Heart right ventricle (tissue), 16 donors: ENCODE results near the gene USP19. TPM values are rescaled to one million over a fixed set of nuclear protein-coding genes. Genes with fewer than 3 reads are reported as not detected.

Experiments
- ATAC-seq, 8 donors: fragments of 200-7000 bp; cut with Tn5 transposase; one replicate each; pipeline ENCODE4 v1.9.1; 2020; ENCODE audit warnings: mild to moderate bottlenecking in 8 of 8, moderate library complexity in 8 of 8, moderate number of reproducible peaks in 1 of 8
- DNase-seq, 2 donors: peaks; one replicate each; pipeline ENCODE4 v3.0.0-alpha.2; 2020
- H3K27ac ChIP-seq, 10 donors: fragments of 200-600 bp; sonication (generic) in 2 of 10; one replicate each; pipeline versions ENCODE4 v1.5.0 to v1.8.0; 2020 to 2022; ENCODE audit warnings: mild to moderate bottlenecking in 3 of 10
- H3K27me3 ChIP-seq, 7 donors: fragments of 200-600 bp; one replicate each; pipeline ENCODE4 v1.8.0; 2021 to 2022; ENCODE audit warnings: mild to moderate bottlenecking in 2 of 7
- H3K36me3 ChIP-seq, 9 donors: fragments of 200-600 bp; sonication (generic) in 1 of 9; one replicate each; pipeline versions ENCODE4 v1.5.0 to v1.8.0; 2020 to 2022; ENCODE audit warnings: mild to moderate bottlenecking in 2 of 9
- H3K4me1 ChIP-seq, 9 donors: fragments of 200-600 bp; sonication (generic) in 1 of 9; one replicate each; pipeline versions ENCODE4 v1.5.0 to v1.8.0; 2020 to 2022; ENCODE audit warnings: mild to moderate bottlenecking in 4 of 9
- H3K4me3 ChIP-seq, 10 donors: fragments of 200-600 bp; sonication (generic) in 2 of 10; one replicate each; pipeline versions ENCODE4 v1.5.0 to v1.8.0; 2020 to 2022; ENCODE audit warnings: mild to moderate bottlenecking in 7 of 10, moderate library complexity in 2 of 10
- H3K9me3 ChIP-seq, 11 donors: fragments of 200-600 bp in 10 of 11; sonication (generic) in 2 of 11; one replicate each; pipeline versions ENCODE4 v1.5.0 to v1.8.0; 2013 to 2022; ENCODE audit warnings: mild to moderate bottlenecking in 2 of 11, control low read depth in 1 of 11, moderate library complexity in 1 of 11
- CTCF ChIP-seq, 9 donors: fragments of 200-600 bp; sonication (generic) in 2 of 9; IDR thresholded peaks; one replicate each; pipeline versions ENCODE4 v1.5.0 to v1.8.0; 2021 to 2022; ENCODE audit warnings: antibody characterized with exemption in 9 of 9, mild to moderate bottlenecking in 5 of 9, moderate library complexity in 1 of 9
- WGBS, 2 donors: extraction: QIAGEN DNeasy Blood & Tissue Kit; methylation state at CpG; one replicate each; pipeline ENCODE4 v1.1.7; 2013; ENCODE audit warnings: inconsistent platforms in 1 of 2; 5-methylcytosine and 5-hydroxymethylcytosine counted together
- intact Hi-C, 10 donors: fragments of 100-400 bp; cut with DNase I; formaldehyde crosslinking; loops; one replicate each; pipeline versions ENCODE4 v1.11.1 to v1.14.2; 2022
- polyA plus RNA-seq, 2 donors: library from polyadenylated mRNA; stranded (reverse); fragments of 200-250 nt; gene quantifications; one replicate each; pipeline ENCODE4 v1.2.3, GENCODE V29; 2013
- total RNA-seq, 10 donors: library from RNA; stranded (reverse); fragmentation: NEBNext Ultra II Directional in 3 of 10; extraction: Animal tissue kit (Norgen Biotek cat#: 25700) in 3 of 10; gene quantifications; one replicate each; pipeline versions ENCODE4 v1.2.1 to v1.2.4, GENCODE V29; 2021 to 2023
- donor health status: Arrhythmogenic right ventricular cardiomyopathy.
- donor health status: ischemic (EF 13 %, LVEDD 7.1; RV severe dilation, severe dysfunction).
- donor health status: healthy with polysubstance abuse.
- donor health status: DM: no; HTN: yes; CAD: no.
- donor health status: DM: no; HTN: no; CAD: no.
- donor health status: ischemic (EF 25% LVEDD 6.9; RV normal size, moderate dysfunction).
- donor health status: ischemic (EF 25% LVEDD 5.7; RV mildly dilated, moderate dysfunction).
- donor health status: healthy.
- donor health status: DM: yes; HTN: yes; CAD: no.
- donor health status: Ischemic cardiomyopathy.
- donor health status: ischemic (EF 35%, LVEDD 5.7; RV mildly dilated, moderate dysfunction).
- donor health status: nonischemic (EF 11% LVEDD 7.7; RV severe dilation, severe dysfunction).
- donor health status: DM: yes; HTN: yes; CAD: no.
- donor health status: PGD.
- donor health status: ischemic (EF 29% LVEDD 5.4; RV normal size, mild dysfunction).
- donor health status: nonischemic (EF 23%, LVEDD 6.1; RV moderate dilation, normal function).

The USP19 gene
- total and polyA plus RNA-seq, 12 donors: 18.1 to 78.1 (median 61.4) TPM

- H3K4me3 ChIP-seq: peak overlapping the region; percentile 43 to 94 (median 84)
- H3K27me3 ChIP-seq: no peaks in the 10 kb centered on the region
- DNase-seq (no peak), ATAC-seq (peak in 1 of 8 donors; percentile 16)
- H3K9me3 ChIP-seq: no peaks in the 10 kb centered on the region
- H3K36me3 ChIP-seq: peaks cover 0 to 35% (median 6%) of the 10 kb centered on the region in 9 donors
- H3K27ac ChIP-seq: peak overlapping the region in 9 of 10 donors; percentile 88 to 97 (median 94)
- intact Hi-C loops: loop anchor here in 3 of 10 donors (5.0 to 10.0 kb wide), 2 partner anchors 33 to 260 kb away; partner anchors contain the start of genes LAMB2 (in 2 of the 3), AMT (in 1 of the 3) and NICN1 (in 1 of the 3)
- TF ChIP-seq CTCF (IDR thresholded peaks at IDR 0.05): no peak
- WGBS, 2 donors: 28% methylated on average over 6 of the region's 6 CpGs
- H3K4me1 ChIP-seq: peaks cover 3 to 25% (median 21%) of the 10 kb centered on the region in 9 donors
Observed at GRCh38 chr3:49164983-49165720, 44.5 kb upstream of the USP19 start.

- intact Hi-C loops: loop anchor here in 1 of 10 donors (10.0 kb wide), 1 partner anchor 261 kb away; the partner anchor contains the start of genes AMT and NICN1
- no peak overlapping the region for H3K27ac ChIP-seq
- no peak overlapping the region for H3K4me3 ChIP-seq
- 94 to 96% methylated on average over 8 of the region's 8 CpGs for WGBS, 2 donors
- TF ChIP-seq CTCF (IDR thresholded peaks at IDR 0.05): no peak
- no peaks in the 10 kb centered on the region for H3K9me3 ChIP-seq
- H3K4me1 ChIP-seq: peaks cover 3 to 24% (median 20%) of the 10 kb centered on the region in 9 donors
- no peaks in the 10 kb centered on the region for H3K27me3 ChIP-seq
- DNase-seq: no peak
- H3K36me3 ChIP-seq: peaks cover 0 to 35% (median 6%) of the 10 kb centered on the region in 9 donors
- no peak for ATAC-seq
Observed at GRCh38 chr3:49163609-49164008, 43.0 kb upstream of the USP19 start.

- no peak for DNase-seq
- H3K36me3 ChIP-seq: peaks cover 0 to 35% (median 6%) of the 10 kb centered on the region in 9 donors
- no peaks in the 10 kb centered on the region for H3K9me3 ChIP-seq
- 95 to 97% methylated on average over 21 of the region's 21 CpGs for WGBS, 2 donors
- no peak for ATAC-seq
- TF ChIP-seq CTCF (IDR thresholded peaks at IDR 0.05): no peak
- H3K4me1 ChIP-seq: peaks cover 3 to 24% (median 20%) of the 10 kb centered on the region in 9 donors
- no peak overlapping the region for H3K27ac ChIP-seq
- H3K27me3 ChIP-seq: no peaks in the 10 kb centered on the region
- intact Hi-C loops: loop anchor here in 1 of 10 donors (10.0 kb wide), 1 partner anchor 262 kb away; the partner anchor contains the start of genes AMT and NICN1
- no peak overlapping the region for H3K4me3 ChIP-seq
Observed at GRCh38 chr3:49162751-49163419, 42.3 kb upstream of the USP19 start.

GRCh38 chr3:49161808-49162530 lies 41.3 kb upstream of the USP19 start:
- no peak for TF ChIP-seq CTCF (IDR thresholded peaks at IDR 0.05)
- Histone ChIP-seq H3K9me3 (no peaks in the 10 kb centered on the region), H3K4me3 (no peak overlapping the region), H3K4me1 (peaks cover 3 to 23% (median 20%) of the 10 kb centered on the region in 9 donors), H3K36me3 (peaks cover 0 to 35% (median 6%) of the 10 kb centered on the region in 9 donors), H3K27me3 (no peaks in the 10 kb centered on the region), H3K27ac (no peak overlapping the region)
- 73 to 79% methylated on average over 3 of the region's 3 CpGs for WGBS, 2 donors
- ATAC-seq (no peak), DNase-seq (no peak)
- intact Hi-C loops: loop anchor here in 1 of 10 donors (10.0 kb wide), 1 partner anchor 263 kb away; the partner anchor contains the start of genes AMT and NICN1
